Loucy (cell line): ENCODE measurements around the gene PIGU.
"Not testable (repeated sequence)": the region's sequence is repeated elsewhere in the genome, so short reads cannot be mapped to it uniquely, and the experiment has no call there.

Experiments
- CTCF ChIP-seq: fragments of 200-600 bp; sonication (generic); conservative IDR thresholded peaks from 2 replicates; pipeline ENCODE4 v1.5.1; 2014; ENCODE audit warnings: mild to moderate bottlenecking, antibody characterized with exemption, low read length
- EZH2phosphoT487 ChIP-seq: fragments of 200-600 bp; IDR thresholded peaks from 2 replicates; pipeline ENCODE4 v1.6.1; 2018; ENCODE audit warnings: antibody characterized with exemption, mild to moderate bottlenecking, moderate library complexity, borderline replicate concordance

DNA sequence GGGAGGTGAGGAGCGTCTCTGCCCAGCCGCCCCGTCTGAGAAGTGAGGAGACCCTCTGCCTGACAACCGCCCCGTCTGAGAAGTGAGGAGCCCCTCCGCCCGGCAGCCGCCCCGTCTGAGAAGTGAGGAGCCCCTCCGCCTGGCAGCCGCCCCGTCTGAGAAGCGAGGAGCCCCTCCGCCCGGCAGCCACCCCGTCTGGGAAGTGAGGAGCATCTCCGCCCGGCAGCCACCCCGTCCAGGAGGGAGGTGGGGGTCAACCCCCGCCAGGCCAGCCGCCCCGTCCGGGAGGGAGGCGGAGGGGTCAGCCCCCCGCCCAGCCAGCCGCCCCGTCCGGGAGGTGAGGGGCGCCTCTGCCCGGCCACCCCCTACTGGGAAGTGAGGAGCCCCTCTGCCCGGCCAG is 18.2 kb downstream of the PIGU start:
- not testable (repeated sequence) for TF ChIP-seq CTCF, EZH2phosphoT487
